Measurements from ENCODE around the gene WWOX.

GRCh38 chr16:79159261-79160049, 1060.0 kb downstream of the WWOX start:
- TF ChIP-seq POLR2A (IDR thresholded peaks at IDR 0.05; ENCODE audit: low read length) (no peak), GATA1 (IDR thresholded peaks at IDR 0.05; ENCODE audit: low read depth, low read length) (no peak)
